22Rv1 (cell line): ENCODE measurements around the gene TSPYL1.
A peak's percentile ranks its signal among the peaks of the same experiment; 100 is the strongest.
"Not testable (repeated sequence)": the region's sequence is repeated elsewhere in the genome, so short reads cannot be mapped to it uniquely, and the experiment has no call there.

ENCODE experiments used
- H3K27ac ChIP-seq: fragments of 450-650 bp; 2 replicates; pipeline ENCODE4 v1.5.1; 2017
- ZFX ChIP-seq: fragments of 450-650 bp; IDR thresholded peaks from 2 replicates; pipeline ENCODE4 v1.6.1; 2017; ENCODE audit warnings: antibody characterized with exemption, borderline replicate concordance
- TF ChIP-seq, protein P1 (sequence below): fragments of 450-650 bp; IDR thresholded peaks from 2 replicates; pipeline ENCODE4 v1.5.1; 2017; ENCODE audit warnings: mild to moderate bottlenecking

Gene TSPYL1

DNA sequence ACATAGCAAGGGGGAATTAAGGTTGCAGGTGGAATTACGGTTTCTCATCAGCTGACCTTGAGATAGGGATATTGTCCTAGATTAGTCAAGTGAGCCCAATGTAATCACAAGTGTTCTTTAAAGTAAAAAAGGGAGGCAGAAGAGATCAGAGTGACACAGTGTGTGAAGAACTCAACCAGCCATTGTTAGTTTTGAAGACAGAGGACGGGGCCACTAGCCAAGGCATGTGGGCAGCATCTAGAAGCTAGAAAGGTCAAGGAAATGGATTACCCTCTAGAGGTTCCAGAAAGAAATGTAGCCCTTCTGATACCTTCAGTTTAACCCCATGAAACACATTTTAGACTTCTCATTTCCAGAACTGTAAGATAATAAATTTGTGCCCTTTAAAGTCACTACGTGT is 18.5 kb upstream of the TSPYL1 start:
- no peak overlapping the region for H3K27ac ChIP-seq
- TF ChIP-seq ZFX = no peak
- TF ChIP-seq, protein P1, sequence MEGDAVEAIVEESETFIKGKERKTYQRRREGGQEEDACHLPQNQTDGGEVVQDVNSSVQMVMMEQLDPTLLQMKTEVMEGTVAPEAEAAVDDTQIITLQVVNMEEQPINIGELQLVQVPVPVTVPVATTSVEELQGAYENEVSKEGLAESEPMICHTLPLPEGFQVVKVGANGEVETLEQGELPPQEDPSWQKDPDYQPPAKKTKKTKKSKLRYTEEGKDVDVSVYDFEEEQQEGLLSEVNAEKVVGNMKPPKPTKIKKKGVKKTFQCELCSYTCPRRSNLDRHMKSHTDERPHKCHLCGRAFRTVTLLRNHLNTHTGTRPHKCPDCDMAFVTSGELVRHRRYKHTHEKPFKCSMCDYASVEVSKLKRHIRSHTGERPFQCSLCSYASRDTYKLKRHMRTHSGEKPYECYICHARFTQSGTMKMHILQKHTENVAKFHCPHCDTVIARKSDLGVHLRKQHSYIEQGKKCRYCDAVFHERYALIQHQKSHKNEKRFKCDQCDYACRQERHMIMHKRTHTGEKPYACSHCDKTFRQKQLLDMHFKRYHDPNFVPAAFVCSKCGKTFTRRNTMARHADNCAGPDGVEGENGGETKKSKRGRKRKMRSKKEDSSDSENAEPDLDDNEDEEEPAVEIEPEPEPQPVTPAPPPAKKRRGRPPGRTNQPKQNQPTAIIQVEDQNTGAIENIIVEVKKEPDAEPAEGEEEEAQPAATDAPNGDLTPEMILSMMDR = no peak

DNA sequence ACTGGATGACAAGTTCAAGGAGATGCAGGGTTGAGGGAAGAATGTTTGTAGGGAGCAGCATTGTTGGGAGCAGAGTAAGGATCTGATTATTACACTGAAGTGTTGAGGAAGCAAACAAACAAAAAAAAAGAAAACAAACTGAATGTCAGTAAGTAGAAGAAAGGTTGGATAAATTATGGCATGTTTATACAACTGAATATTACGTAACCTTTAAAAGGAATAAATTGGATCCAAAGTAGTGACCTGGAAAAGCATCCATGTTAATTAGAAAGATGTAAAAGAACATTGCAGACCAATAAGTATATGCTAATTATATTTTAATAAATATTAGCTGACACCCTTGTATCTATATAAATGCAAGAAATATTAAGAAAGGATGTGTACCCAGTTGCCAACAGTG is 12.8 kb upstream of the TSPYL1 start:
- no peak for TF ChIP-seq ZFX
- TF ChIP-seq, protein P1 = no peak
- H3K27ac ChIP-seq = no peak overlapping the region

DNA sequence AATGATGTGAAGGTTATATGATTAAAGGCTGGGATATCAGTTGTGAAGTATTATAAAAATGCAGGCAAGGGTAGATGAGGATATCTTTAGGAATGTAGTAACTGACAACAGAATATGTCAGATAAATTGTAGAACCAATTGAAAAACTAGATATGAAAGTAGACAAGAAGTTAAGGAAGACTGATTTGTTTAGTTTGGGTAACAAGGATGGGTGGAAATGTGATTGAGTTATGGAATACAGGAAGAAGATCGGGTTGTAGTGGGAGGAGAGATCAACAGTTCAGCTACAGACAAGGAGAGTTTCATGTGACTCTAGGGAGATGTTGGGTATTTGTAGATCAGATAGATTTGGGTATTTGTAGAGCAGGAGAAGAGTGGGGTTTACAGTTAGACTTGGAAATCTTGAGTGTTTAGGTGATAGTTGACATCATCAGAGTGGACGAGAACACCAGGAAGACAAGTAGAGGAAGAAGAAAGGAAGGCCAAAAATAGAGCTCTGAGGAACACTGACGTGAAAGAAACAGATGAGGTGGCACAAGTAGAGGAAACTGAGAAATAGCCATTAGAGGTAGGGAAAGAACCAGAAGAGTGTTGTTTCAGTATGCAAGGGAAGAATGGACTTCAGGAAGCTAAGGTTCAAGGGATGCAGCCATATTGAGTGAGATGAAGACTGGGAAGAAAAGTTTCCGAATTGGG is 12.1 kb upstream of the TSPYL1 start:
- H3K27ac ChIP-seq = no peak overlapping the region

DNA sequence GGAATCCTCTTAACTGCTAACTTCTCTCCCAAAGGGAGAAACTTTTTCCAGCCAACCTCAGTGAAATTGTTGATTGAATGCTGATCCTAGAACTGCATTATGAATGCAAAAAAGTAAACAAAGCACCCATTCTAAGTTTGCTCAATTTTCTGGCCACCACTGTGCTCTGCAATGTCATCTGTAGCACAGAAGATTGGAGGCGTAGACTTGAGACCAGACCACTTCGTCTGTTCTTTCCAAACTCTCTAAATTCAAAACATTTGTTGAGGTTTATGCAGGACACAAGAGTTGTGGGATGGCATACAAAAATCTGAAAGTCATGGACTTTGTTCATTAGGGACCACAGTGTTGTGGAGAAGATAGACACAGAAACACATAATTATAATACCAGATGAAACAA is 11.1 kb upstream of the TSPYL1 start:
- TF ChIP-seq ZFX = no peak
- TF ChIP-seq, protein P1 = no peak
- H3K27ac ChIP-seq = no peak overlapping the region

More for the DNA sequence above, 12.1 kb upstream of the TSPYL1 start:
- TF ChIP-seq ZFX = no peak
- TF ChIP-seq, protein P1 = no peak

DNA sequence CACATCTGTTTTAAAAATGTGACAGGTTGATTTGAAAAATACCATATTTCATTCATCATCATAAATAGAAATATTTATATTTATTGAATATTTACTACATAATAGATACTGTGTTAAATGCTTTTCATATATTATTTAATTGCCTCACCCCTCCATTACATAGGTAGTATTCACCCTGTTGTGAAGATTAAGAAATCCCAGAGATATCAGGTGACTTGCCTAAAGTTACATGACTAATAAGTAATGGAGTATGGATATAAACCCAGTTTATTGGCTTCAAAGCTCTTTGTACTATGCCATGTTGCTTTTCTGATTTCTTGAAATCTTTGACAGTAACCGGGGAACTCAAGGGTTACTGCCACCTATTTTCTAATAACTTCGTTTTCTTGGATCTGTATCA is 10.1 kb upstream of the TSPYL1 start:
- no peak overlapping the region for H3K27ac ChIP-seq
- TF ChIP-seq ZFX = no peak
- TF ChIP-seq, protein P1 = no peak

DNA sequence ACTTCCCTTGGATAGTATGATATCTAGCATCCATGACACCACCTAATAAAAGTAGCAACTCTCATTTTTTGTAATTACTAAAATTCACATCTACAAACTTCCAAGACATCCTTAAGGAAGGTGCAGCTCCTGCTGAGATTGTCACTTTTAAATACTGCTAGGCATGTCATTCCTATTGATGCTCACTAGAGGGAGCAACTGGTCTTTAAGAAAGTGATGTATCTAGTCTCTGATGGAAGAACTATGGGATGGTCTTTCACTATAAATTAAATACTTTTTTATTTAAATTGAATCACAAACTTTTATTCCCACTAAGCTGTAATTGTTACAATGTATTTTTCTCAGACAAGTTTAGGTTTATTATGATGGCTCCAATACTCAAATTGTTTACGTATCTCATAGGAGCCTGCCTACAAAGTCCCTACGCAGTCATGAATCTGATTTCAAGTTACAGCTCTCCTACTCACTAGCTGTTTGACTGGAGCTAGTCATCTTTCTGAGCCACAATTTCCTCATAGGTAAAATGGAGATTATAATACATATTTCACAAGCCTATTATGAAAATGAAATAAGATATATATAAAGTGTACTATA is 8.1 kb upstream of the TSPYL1 start:
- no peak for TF ChIP-seq ZFX
- TF ChIP-seq, protein P1 = peak; percentile 90

DNA sequence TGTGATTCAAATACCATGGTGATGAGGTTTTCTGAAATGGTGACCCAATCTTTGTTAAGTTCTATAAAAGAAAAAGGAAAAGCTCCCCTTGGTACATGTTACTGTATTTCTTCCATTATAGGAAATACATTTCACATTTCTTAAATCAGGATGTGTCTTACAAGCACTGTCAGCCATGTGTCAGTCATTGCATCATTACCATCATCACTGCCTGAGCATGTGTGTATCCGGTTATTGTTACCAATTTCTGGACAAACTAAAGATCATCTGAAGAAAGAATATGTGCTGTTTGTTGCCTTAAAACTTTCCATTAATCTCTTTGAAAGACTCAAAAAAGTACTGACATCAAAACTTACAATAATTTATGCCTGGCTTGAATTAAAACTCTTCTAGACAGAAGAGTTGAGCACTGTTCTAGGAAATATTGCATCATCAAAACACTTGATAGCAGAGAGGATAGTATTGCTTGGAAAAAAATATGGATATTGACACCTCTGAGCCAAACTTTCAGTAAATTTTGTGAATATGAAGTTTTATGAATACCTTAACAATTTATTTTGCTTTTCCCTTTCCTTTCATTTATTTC is 7.1 kb upstream of the TSPYL1 start:
- TF ChIP-seq ZFX = no peak
- no peak overlapping the region for H3K27ac ChIP-seq

More for the DNA sequence above, 8.1 kb upstream of the TSPYL1 start:
- H3K27ac ChIP-seq = no peak overlapping the region

DNA sequence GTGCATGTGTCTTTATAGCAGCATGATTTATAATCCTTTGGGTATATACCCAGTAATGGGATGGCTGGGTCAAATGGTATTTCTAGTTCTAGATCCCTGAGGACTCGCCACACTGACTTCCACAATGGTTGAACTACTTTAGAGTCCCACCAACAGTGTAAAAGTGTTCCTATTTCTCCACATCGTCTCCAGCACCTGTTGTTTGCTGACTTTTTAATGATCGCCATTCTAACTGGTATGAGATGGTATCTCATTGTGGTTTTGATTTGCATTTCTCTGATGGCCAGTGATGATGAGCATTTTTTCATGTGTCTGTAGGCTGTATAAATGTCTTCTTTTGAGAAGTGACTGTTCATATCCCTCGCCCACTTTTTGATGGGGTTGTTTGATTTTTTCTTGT is 5.3 kb upstream of the TSPYL1 start:
- not testable (repeated sequence) for H3K27ac ChIP-seq
